HG03196 (cell line): ENCODE measurements around the gene BRF1.

Experiments used
- ATAC-seq: cut with Tn5 transposase; IDR thresholded peaks from one replicate; pipeline ENCODE4 v1.9.1; 2021; ENCODE audit not compliant: unreplicated experiment

Gene BRF1

GRCh38 chr14:105178868-105179140 is 122.0 kb downstream of the BRF1 start:
- ATAC-seq = no peak

GRCh38 chr14:105178069-105178867 is 122.5 kb downstream of the BRF1 start:
- ATAC-seq = no peak

GRCh38 chr14:105177082-105177481 is 123.7 kb downstream of the BRF1 start:
- no peak for ATAC-seq

- no peak for ATAC-seq
Measured at GRCh38 chr14:105176513-105176912, 124.3 kb downstream of the BRF1 start.

GRCh38 chr14:105173901-105174894 is 126.6 kb downstream of the BRF1 start:
- no peak for ATAC-seq

- ATAC-seq = no peak
Measured at GRCh38 chr14:105173145-105173544, 127.7 kb downstream of the BRF1 start.

GRCh38 chr14:105172476-105172875 is 128.3 kb downstream of the BRF1 start:
- ATAC-seq = no peak

GRCh38 chr14:105171004-105171673 is 129.7 kb downstream of the BRF1 start:
- ATAC-seq = no peak

- no peak for ATAC-seq
Measured at GRCh38 chr14:105169776-105170655, 130.8 kb downstream of the BRF1 start.

- no peak for ATAC-seq
Measured at GRCh38 chr14:105168979-105169507, 131.8 kb downstream of the BRF1 start.

GRCh38 chr14:105168496-105168978 is 132.3 kb downstream of the BRF1 start, which contains the start of gene JAG2:
Gene JAG2 (minus strand): TSS chr14:105168776. CDS start chr14:105168420, 356 bp downstream.
- no peak for ATAC-seq

GRCh38 chr14:105168093-105168420 is 132.7 kb downstream of the BRF1 start:
- ATAC-seq = no peak

- ATAC-seq = no peak
Measured at GRCh38 chr14:105167303-105168092, 133.3 kb downstream of the BRF1 start.

GRCh38 chr14:105166571-105167302 is 134.1 kb downstream of the BRF1 start:
- ATAC-seq = no peak

GRCh38 chr14:105165761-105166485 is 134.9 kb downstream of the BRF1 start:
- no peak for ATAC-seq

- no peak for ATAC-seq
Measured at GRCh38 chr14:105165134-105165704, 135.6 kb downstream of the BRF1 start.

- no peak for ATAC-seq
Measured at GRCh38 chr14:105163040-105163742, 137.6 kb downstream of the BRF1 start.
